LoVo (cell line): ENCODE results near the gene KCNIP4.
A peak's percentile ranks its signal among the peaks of the same experiment; 100 is the strongest.
"Not testable (repeated sequence)": the region's sequence is repeated elsewhere in the genome, so short reads cannot be mapped to it uniquely, and the experiment has no call there.

ENCODE experiments used
- DNase-seq: peaks from one replicate; pipeline ENCODE4 v3.0.0-alpha.2; 2016; ENCODE audit warnings: low spot score

Gene KCNIP4

DNA sequence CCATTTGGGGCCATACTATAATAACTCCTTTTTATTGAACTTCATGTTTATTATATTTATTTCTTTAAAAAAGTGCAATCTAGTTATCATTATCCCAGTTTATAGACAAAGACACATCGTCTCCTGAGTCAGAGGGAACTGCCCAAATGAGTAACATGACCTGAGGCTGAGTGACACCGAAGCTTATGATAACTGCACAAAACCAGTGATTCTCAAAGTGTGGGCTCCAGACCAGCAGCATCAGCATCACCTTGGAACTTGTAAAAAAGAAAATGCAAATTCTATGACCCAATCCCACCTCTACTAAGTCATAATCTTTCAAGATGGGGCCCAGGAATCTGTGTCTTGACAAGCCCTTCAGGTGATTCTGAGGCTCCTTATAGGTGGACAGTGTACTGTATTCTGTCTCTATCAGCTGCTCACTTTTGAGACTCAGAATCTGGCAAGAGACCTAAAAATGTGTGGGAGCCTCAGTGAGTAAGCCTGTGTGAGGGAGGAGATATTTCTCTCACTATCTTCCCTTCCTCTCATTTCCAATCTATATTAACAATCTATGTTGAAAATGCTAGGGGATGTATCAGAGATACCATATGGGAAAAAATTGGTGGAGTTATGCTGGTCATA lies 1101.3 kb downstream of the KCNIP4 start:
- no peak for DNase-seq

DNA sequence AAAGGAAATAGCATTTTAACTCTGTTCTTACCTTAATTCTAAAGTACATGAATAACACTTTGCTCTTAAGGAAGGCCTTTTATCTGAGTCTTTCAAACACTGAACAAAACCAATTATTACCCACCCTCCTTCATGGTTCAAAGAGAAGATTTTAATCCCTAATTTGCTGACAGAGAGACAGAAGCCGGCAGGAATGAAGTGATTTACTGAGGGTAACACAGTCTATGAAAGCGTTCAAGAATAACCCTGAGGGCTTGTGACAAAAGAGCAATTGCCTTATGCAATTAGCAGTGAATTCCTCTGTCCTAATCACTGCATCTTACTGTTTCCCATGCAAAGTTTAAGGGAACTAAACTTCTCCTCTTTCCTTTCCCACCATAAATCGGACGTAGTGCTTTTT lies 1104.3 kb downstream of the KCNIP4 start:
- no peak for DNase-seq

DNA sequence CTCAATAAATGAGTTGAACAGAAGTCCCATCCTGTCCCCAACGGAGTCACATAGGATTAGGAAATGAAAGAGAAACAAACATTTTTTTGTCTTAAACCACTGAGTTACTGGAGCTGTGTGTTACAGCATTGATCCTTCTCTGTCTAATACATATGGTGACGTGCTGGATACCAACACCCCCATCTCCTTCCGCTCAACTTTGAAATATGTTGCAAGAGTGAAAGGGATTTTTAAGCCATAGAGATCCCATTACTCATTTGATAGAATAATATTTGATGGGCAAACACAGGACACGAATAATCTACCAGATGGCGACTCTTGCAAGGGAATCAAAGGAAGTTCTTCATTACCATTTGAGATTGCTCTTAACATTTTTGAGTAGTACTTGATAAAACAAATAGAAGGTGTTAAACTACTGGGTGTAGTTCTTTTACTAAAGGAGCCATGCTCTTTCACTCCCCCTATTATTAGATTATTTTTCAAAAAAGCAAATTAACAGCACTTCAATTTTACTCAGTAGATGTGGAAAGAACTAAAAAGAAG lies 1107.9 kb downstream of the KCNIP4 start:
- no peak for DNase-seq

DNA sequence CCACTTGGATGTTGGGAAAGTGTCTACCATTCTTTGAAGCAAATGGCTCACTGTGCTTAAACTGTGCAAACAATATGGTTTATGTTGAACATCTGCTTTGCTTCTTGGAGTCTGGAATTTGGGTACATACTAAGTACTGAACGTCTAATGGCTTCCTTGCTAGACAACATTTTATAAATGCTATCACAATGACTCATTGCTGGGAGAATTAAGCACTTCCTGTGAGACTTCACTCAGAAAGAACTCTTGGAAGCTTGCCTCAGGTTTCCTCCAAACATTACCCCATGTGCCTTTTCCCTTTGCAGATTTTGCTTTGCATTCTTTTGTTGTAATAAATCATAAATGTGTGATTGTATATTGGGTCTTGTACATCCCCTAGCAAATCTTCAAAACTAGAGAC lies 1108.6 kb downstream of the KCNIP4 start:
- DNase-seq: no peak

DNA sequence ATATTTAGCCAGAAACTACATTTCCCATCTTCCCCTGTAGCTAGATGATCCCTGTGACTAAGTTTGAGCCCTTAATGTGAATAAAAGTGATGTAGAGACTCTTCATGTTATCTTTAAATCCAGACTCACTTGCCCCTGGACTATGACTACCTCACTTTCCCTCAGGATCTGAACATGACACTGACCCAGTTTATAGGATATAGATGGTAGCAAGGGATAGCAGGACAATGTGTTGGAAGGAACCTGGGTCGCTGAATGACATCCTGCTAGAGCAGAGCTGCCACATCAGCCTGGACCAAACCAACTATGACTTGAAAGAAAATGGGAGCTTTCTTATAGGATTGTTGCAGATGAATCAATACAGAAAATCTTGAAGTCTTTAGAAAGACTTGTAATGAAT lies 1110.1 kb downstream of the KCNIP4 start:
- no peak for DNase-seq

DNA sequence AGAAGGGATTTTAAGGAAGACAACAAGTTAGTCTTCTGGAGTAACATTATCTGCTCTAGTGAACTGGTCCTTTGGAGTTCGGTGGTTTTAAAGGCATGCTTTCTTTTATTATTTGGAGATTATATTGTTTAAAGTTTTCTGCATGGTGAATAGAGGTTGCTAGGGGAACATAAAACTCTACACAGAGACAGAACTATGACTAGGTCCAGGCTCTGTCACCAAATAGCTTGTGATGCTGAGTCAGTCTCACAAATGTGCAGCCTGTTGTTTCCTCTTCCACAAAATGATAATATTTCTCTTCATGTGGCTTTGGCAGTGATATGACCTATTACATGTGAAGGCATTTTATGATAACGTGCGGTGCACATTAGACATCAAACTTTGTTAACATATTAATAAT lies 1115.7 kb downstream of the KCNIP4 start:
- no peak for DNase-seq

DNA sequence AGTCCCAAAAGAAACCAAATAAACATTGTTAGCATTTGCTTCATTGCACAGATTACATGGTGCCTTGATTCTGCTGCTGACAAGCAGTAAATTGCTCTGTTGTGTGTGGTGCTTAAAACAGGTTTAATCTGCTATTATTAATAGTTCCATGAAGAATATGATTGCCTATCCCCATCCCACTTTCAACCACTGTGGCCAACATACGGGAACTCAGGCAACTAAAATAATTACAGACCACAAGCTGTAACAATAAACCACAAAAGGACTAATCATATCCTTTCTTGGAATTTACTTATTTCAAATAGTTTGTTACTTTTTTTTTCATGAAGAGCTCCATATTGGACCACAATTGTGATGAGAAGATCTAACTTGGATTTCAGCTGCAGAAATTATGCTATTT lies 1116.8 kb downstream of the KCNIP4 start:
- no peak for DNase-seq

DNA sequence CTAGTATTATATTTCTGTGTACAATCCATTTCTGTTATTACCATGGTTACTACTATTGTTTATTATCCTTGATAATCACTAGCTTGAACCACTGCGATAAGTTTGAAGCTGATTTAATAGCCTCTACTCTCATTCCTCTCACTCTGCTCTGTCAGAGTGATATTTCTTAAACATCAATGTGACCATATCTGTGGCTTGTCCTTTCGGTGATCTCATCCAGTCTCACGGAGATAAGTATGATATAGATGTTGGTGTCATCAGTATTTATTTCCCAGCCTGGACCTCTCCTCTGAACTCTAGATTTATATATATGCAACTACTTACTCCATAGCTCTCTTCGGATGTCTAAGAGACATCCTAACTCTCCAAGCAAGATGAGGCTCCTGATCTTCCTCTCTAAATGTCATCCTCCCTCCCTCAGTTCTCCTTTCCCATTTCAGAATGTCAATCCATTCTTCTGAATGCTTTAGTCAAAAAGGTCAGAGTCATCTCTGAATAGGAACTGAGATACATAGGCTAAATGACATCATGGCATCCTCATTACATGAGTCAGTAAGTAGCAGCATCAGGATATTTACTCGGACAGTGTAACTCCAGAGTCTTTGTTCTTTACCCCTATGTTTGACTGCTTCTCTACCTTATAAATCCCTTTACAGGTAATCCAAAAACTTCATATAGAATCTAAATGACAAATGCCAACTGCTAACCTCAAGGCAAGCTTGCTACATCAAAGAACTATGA lies 1118.8 kb downstream of the KCNIP4 start:
- DNase-seq: no peak

DNA sequence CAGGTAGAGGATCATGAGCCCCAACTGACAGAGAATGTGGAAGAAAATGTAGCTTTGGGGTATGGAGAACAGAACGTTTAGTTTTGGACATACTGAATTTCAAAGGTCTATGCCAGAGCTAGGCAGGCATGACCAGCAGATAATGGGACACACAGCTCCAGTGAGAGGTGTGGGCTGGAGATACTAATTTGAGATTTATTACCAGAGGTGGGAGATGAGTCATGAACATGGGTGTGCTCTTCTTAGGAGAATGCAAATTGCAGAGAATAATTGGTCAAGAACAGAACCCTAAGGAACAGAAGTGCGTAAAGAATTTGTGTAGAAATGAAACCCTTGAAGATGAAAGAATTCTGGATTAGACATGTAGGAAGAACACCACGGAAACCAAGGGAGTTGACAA lies 1123.1 kb downstream of the KCNIP4 start:
- DNase-seq: no peak

DNA sequence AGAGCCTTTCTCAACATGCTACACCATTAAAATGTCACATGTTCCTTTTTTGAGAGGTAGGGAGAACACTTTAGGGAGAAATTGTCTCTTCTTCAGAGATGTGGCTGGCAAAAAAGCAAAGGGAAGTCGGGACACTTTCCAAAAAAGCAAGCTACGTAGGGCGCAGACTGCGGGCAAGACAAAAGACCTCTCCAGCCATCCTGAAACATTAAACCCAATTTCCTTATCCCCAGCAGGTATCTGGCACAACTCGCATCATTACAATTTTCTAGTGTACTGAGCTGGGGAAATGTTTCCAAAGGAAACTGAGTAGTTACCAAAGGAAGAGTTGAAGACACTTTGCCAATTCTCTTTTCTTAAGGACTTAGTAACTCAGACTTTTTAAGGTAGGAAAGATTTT lies 1132.3 kb downstream of the KCNIP4 start:
- no peak for DNase-seq

DNA sequence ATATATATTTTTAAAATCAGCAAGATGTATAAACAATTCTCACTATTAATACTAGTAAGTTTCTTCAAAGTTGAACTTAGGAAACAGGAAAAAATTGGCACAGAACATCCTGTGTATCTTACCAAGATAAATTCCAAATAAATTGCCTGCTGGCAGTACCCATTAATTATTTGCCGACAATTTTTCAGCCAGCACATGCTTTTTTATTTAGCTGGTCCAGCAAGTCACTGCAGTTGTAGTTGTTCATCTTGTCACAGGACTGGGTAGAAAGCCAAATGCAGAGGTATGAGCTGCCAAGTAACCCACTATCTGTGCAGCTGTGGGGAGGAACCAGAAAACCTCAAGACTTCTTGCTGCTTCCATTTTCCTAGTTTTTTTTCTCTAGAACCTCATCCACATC lies 1134.9 kb downstream of the KCNIP4 start:
- no peak for DNase-seq

DNA sequence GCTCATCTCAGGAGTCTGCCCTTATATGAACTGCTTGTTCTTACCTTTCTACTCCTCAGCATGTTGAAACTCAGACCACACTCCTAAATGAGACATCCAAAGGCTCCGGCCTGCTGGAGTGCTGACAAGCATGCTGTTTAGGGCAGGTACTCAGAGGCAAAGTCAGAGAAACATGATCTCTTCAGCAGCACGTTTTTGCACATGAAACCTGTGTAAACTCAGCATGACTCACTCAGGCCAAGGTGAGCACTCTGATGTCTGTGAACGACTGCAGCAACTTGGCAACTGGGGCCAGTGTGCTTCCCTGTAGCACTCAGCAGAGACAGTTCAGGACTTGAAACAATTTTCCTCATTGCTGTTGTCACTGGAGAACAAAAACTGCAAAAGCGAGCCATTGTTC lies 1138.8 kb downstream of the KCNIP4 start:
- no peak for DNase-seq

DNA sequence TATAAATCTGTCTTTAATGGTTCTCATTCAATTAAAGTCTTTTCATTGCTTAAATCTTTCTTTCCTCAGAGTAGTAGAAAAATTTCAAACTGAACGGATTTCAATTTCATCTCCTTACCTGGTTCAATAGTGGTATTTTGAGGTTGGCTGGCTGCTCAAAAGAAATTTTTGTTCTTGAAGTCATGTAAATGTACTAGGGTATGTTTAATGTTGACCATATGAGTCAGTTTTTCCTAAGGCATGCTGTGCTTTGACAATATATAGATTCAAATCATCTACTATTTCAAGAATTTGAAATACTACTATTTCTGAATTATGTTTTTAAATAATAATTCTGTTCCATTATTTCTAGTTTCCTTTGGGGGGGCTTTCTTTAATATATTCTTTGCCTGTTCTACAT lies 1142.9 kb downstream of the KCNIP4 start:
- no peak for DNase-seq

DNA sequence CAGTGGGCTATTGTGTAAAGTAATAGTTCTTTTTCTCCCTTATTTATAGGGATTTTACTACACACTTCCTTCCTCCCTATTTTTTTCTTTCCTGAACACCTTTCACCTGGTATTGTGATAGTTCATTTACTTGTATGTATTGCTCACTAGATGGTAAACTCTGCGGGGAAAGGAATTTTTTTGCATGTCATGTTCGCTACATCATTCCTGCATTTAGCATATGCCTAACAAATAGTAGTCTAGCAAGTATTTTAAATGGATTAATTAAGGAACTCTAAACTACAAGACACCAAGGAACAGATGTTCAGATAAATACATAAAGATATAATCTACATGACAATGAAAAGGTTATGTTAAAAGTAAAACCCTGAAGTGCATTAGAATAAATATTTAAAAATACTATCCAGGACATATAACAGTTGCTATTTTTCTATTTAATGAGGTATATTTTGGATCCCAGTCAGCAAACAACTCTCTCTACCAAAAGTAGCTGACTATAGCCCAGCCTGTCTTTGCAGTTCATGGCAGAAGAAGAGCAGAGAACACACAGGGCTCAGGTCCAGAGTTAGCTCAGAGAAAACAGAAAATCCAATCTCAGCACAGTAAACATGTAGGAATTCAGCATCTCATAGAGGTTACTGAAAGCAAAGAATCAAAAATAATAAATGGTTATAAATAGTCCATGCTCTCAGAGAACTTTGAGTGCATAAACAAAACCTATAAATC lies 1160.5 kb downstream of the KCNIP4 start:
- no peak for DNase-seq

DNA sequence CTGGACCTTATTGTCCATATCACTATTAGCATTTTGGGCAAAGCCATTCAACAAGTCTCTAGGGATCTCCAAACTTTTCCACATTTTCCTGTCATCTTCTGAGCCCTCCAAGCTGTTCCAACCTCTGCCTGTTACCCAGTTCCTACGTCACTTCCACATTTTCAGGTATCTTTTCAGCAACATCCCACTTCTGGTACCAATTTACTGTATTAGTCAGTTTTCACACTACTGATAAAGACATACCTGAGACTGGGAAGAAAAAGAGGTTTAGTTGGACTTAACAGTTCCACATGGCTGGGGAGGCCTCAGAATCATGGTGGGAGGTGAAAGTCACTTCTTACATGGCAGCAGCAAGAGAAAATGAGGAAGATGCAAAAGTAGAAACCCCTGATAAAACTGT lies 1165.4 kb downstream of the KCNIP4 start:
- DNase-seq: not testable (repeated sequence)

DNA sequence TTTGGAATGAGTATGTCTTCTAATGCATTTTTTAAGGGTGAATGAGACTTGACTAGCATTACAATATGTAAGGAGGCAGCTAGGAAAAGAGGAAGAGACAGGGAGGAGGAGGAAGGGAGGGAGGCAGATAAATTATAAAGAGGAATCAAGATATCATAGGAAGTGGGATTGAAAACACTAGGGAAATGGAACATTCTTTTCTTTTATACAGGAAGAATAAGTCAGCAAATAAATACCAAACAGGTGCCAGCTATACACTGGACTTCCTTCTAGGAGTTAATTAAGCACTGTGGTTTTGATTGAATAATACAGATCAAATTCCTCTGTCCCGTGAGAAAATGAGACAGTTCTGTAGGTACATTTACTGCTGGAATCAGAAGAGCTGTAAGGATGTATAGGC lies 1169.7 kb downstream of the KCNIP4 start:
- DNase-seq: no peak

DNA sequence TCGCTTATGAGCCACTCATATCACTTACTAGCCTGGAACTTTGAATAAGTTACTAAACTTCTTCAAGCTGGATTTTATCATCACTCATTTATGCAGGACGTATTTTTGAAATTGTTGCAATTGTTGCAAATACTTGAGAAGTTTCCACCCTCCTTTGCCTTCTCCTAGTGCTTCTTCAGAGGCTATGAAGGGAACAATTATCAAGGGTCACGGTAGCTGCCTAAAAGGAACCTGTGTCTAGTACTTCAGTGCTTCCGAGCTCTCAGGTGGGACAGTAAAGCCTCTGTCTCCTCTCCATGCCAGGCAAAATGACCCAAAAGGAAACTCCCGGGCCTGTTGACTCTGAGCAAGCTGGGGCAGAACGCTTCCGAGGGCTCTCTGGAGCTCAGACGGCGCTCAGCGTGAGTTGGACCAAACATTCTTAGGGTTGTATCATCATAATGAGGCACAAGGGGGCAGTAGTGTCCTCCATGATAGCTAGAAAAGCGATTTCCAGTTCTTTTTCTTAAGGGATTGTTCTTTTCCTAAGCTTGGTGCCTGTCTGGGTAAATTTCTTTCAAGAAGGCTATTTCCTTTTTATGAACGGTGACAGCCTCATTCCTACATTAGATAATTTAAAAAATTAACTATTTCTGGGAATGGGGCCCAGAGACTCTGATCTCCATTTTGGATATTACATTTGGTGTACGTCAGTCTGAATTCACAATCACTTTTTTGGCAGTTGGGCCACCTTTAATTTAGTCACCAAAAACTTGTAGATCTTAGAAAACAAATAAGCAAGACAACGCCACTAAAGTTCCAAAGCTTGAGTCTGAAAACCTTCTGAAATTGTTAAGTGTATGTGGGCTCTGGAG lies 1175.2 kb downstream of the KCNIP4 start:
- peak; percentile 45 for DNase-seq

DNA sequence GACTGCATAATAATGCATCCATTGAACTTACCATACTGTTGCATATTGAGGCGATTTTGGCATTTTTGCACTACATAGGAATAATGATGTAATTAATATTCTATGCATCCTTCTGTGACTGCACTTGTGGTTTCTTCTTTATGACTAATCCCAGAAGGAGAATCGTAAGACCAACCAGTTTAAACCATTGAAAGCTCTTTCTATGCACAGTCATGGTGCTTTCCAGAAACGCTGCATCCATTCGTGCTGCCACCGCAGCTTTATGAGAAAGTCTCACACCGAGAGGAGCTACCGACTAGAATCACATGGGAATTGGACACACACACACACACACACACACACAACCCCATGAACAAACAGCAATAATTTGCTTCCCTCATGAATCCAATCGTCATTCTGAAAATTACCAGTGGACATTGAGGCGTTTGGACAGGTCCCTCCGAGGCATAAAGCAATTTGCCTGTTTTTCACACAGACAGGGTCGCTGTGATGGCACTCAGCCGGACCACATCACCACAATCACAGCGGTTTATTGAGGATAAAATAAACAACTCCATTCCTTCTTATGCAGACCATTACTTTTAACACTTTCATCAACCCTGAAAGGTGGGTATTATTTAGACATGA lies 1184.1 kb downstream of the KCNIP4 start:
- no peak for DNase-seq

DNA sequence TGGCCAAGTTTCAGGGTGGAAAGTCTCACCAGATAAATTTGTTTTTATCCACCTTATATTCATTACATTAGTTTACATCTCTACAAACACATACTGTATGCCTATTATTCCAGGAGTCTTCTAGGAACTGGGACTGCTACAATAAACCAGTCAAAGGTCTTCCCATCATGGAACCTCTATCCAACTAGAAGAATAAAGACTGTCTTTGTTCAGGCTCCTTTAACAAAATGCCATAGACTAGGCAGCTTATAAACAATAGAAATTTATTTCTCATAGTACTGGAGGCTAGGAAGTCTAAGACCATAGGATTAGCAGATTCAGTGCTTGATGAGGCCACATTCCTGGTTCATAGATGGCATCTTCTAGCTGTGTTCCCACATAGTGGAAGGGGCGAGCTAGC lies 1186.7 kb downstream of the KCNIP4 start:
- no peak for DNase-seq

DNA sequence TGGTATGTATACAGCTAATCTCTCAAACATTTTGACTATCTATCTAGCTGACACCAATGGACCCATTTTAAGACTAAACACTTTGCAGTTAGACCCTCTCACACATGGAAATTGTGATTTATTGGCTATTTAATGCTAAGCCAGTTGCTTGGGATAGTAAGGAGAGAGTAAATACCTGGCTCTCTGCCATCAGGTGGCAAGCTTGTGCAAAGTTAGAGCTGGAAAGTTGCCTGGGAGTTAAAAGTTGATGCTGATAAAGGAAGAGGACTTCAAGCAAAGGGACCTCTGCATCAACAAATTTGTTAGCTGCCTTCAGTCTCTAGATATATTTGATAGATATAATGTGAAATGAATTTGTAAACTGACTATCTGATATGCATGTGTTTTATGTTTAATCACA lies 1187.2 kb downstream of the KCNIP4 start:
- DNase-seq: no peak

DNA sequence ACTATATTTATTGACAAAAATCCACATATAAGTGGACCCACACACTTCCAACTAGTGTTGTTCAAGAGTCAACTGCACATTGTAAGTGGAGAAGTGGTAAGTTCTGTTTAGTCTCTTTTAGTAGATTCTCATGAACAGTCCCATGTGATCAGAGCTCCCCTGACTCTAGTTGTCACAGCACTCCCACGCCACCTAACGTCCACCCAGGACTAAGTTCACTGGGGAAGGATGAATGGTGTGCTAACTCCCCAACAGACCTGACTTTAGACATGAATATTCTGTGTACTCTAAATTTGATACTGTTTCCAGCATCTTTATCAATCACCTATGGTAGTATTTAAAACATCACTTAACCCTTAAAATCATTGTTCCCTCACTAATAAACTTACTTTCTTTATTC lies 1188.5 kb downstream of the KCNIP4 start:
- DNase-seq: no peak

DNA sequence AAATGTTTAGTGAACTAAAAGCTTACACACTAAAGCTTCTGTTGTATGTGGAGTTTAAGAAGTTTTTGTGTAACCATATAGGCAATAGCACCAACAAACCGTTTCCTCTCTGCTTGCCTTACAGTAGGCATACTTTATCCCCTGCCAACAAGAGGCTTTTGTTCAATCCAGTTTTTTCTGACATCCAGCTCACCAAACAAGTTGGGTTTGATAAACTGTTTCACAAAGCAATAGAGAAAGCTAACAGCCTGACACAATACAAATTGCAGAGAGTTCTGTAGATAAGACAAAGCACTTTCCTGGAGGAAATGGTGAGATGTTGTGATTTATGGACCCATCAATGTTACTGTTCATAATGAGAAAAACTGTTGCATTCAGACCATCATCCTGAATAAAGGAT lies 1194.5 kb downstream of the KCNIP4 start:
- DNase-seq: no peak
